RKO (cell line): Measurements from ENCODE around the gene GOLPH3L.
"Not testable (repeated sequence)": the region's sequence is repeated elsewhere in the genome, so short reads cannot be mapped to it uniquely, and the experiment has no call there.

Experiments used
- DNase-seq: peaks from one replicate; pipeline ENCODE4 v3.0.0-alpha.2; 2016; ENCODE audit warnings: low spot score

GOLPH3L gene

DNA sequence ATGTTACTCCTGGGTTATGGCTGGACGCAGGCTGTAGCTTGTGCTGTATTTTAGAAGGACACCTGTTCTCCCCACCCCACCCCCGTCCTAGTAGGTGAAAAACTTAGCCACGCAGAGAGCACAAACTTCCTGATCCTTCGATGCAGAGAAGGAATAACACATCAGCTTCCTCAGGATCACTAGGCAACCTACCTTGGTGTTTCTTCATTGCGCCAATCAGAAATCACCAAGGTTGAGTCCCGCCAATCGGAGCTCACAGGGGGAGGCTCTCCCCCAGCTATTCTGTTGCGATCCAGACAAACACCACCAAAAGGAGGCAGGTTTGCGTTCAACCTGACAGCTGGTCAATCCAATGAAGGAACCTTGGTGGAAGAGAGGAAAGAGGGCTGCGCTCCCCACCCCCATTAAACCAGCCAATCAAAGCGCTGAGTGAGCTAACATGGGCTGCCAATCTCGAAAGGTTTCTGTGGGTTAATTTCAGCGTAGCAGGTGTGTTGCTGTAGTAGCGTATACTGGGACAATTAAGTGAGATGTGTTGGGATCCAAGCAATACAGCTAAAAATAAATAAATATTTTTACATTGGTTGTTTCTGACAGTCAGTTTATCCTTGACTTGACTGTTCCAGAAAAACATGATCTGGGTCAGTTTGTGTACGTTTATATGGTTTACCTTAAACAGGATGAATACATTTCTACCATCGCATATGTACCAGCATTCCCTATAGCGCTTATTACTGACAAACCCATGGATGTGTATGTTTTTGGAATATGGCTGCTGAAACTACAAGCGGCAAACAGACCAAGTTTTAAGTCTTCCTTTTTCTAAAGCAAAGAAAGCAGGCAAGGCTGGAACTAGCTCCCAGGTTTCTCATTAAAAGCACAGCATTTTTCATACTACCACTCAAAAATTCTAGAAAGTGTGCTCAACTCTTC, at the start of gene GOLPH3L:
TSS of gene GOLPH3L (minus strand) at position 160 of the 933 bp plus-strand sequence. CDS start 2,316 bp downstream, outside the sequence.
- DNase-seq: peak; percentile 99

DNA sequence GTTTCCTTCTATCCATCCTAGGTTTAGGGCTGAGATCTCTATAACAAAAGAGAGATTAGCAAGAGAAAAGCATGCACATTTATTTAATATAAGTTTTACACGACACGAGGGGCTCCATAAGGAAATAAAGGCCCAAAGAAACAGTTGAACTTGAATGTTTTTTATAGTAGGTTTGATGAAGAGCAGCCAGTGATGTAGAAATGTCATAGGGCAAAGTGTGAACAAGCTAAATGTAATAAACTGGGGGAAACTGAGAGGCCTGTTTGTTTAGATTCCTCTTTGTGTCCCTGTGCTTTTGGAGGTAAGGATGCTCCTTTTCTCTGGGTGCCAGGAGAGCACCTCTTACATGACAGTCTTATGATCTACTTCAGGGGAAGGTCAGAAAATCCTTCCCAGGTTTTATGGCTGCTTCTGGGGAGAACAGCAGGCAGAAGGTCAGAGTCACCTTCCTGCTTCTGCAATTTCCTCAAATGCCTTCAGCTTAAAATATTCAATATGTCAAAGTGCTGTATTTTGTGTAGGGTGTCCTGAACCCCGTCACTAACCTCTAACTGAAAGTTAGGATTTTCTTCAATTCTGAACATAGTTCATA, 33.3 kb upstream of the GOLPH3L start:
- no peak for DNase-seq

DNA sequence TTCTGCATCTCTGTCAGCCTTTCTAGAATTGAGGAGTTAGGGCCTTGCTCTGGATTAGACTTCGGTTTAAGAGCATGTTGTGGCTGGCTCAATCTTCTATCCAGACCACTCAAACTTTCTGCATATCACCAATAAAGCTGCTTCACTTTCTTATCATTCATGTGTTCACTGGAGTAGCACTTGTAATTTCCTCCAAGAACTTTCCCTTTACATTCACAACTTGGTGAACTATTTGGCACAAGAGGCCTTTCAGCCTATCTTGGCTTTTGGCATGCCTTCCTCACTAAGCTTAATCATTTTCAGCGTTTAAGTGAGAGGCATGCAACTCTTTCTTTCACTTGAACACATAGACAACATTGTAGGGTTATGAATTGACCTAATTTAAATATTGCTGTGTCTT, 27.4 kb upstream of the GOLPH3L start:
- no peak for DNase-seq

DNA sequence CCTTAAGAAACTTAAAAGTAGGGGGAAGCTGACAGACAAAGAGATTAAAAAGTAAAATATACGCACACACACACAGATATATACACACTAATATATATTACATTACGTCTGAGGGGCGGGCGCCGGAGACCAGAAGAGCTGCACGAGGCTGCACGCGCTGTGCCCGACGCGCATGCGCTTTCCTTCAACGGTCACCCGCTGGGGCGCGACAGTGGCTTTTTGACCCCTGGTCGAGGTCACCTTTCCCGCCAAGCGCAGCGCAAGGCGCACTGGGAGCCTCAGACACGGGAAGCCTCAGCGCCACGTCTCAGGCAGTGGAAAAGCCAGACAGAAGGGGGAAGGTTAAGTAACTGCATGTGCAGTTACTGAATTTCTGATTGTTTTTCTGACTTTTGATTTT, 23.7 kb upstream of the GOLPH3L start, which contains the start of gene HORMAD1:
TSS of gene HORMAD1 (minus strand) at position 193 of the 400 bp plus-strand sequence. CDS start 1,390 bp downstream, outside the sequence.
- DNase-seq: no peak

DNA sequence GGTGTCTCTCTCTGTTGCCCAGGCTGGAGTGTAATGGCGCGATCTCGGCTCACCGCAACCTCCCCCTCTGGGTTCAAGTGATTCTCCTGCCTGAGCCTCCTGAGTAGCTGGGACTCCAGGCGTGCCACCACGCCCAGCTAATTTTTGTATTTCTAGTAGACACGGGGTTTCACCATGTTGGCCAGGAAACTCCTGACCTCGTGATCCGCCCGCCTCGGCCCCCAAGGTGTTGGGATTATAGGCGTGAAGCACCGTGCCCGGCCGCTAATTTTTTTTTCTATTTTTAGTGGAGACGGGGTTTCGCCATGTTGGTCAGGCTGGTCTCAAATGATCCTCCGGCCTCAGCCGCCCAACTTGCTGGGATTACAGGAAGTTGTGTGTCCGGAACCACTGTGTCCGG, 23.1 kb upstream of the GOLPH3L start:
- DNase-seq: no peak

DNA sequence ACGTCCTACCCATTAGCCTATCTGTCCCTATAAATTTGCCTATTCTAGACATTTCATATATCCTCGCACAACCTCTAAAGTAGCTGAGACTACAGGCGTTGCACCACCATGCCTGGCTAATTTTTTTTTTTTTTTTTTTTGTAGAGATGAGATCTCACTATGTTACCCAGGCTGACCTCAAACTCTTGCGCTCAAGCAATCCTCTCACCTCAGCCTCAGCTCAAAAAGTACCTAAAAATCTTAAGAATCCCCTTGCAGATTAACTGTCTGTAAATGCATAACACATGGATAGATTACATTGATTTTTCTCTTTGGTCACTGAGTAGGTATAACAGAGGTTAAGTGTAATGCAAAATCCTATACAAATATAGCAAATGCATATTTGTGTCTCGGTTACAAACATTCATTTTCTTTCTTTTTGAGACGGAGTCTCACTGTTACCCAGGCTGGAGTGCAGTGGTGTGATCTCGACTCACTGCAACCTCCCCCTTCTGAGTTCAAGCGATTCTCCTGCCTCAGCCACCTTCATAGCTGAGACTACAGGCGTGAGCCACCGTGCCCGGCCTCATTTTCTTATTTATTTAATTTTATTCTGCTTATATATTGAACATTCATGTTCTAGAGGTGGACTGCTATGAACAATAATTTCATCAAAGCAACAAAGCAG, 21.4 kb upstream of the GOLPH3L start:
- no peak for DNase-seq

DNA sequence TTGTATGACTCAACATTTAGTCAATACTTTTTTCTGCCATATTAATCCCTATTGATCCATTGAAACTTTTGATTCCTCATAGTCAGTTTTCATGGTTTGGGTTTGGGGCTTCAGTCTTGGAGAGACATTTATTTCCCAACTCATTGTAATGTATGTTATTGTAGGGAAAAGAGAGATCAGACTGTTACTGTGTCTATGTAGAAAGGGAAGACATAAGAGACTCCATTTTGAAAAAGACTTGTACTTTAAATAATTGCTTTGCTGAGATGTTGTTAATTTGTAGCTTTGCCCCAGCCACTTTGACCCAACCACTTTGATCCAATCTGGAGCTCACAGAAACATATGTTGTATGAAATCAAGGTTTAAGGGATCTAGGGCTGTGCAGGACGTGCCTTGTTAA, 12.1 kb upstream of the GOLPH3L start:
- not testable (repeated sequence) for DNase-seq

DNA sequence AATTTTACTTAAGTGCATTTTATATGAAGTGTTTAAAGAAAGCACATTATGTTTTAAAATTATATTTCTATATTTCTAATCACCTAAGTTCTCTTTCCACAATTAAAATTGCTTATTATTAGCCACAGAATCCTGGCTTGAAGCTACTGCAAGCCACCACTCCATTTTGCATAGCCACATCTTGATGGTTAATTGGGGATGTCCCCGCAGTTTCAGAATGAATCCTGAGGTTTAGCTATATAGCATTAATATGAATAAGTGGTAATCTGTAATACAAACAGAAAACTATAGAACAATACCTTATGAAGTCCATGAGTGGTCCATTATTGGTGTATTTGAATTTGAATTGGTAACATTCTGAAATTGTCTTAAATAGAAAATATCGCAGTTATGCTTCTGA, 11.6 kb upstream of the GOLPH3L start:
- DNase-seq: no peak

DNA sequence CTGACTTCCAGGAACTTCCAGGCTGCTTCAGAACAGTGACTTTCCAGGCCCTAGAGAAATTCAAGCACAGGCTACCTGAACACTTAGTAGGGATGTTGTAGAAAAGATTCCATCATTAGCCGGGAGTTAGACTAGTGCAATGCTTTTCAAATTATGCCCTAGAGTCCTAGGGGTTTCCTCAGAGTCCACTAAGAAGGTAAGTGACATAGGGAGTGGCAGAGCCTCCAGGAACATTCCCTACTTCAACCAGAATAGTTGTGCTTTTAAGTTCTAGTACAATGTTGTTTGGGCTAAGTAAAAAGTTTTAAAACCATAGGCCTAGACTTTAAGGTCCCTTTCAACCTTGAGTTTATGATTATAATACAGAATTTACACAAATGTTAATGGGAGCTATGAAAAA, 9.1 kb upstream of the GOLPH3L start:
- no peak for DNase-seq

DNA sequence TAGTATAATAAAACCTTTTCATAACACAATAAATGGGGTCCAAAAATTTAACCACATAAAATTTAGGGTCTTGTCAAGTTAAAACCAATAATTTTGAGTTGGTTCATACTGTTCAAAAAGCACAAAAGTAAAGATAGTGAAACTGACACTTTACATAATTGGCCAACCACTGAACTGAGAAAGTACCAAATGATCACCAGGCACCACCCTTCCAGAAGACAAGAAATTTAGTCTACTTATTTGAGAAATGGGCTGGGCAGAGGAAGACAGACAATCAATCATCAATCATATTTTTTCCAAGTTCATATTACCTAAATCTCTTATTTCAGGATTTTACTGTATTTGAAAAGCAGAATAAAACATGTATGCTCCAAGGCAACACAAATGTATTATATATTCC, 6.5 kb upstream of the GOLPH3L start:
- DNase-seq: no peak

DNA sequence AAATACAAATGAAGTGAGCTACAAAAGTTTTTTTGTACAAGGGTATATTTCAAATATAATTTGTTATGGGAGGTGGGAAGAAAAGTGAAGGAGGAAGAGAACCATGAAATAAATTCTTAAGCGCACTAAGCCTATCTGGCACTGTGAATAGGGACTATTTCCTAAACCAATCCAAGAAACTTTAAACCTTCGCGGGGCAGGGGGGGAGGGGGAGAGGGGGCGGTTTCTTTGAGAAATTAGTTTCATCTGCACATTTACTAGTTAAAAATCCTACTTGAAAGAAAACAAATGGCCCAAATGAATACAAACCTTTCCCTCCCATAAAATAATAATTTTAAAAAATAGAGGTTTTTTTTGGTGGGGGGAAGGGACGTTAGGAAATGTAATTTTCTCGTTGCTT, 364 bp downstream of the GOLPH3L start:
- DNase-seq: peak; percentile 59

DNA sequence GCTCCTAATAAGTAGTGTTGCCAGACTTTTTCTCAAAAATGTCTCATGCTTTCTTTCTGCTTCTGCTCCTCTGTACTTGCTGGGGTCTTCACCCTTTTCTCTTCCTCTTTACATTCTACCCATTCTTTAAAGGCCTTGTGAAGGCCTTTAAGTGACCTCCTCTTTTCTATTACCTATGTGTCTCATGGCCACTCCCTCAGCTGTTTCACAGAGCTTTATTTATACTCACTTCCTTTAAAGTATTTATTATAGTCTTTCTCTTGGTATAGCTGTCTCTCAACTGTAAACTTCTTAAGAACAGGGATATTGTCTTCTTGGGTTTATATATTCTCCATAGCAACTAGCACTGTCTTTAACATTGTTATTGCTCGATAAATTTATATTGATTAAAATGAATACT, 792 bp downstream of the GOLPH3L start:
- peak; percentile 46 for DNase-seq

DNA sequence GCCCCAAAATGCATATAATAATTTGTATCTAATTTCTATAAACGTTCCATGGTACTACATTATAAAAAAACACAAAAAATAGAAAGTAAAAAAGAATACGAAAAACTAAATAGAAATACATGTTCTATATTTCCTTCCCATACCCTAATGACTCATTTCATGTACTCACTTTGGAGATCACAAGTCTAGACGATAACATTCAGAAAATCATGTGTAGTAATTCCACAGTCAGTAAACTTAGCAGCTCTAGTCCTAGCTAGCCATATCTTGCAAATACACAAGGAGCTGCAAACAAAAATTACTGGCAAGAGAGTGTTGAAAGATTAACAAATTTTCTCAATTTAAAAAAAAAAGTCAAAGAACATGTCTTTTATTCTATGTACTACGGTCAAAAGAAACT, 1.4 kb downstream of the GOLPH3L start:
- peak; percentile 69 for DNase-seq

DNA sequence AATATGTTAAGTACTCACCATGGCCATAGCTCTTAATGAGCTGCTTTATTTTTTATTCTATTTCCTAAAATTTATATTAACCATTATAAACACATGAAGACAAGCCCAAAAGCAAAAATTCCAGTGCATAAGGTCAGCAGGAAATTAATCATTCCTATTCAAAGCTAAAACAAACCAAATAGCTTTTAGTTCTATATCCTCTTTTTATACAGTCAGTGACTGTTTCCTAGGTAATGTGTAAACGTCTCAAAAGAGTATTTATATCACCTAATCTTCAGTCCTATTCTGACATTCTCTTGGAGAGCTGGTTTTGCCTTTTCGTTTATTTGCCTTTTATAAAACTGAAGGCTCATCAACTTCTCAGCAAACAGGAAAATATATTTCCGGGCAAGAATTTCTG, 4.2 kb downstream of the GOLPH3L start:
- DNase-seq: no peak

DNA sequence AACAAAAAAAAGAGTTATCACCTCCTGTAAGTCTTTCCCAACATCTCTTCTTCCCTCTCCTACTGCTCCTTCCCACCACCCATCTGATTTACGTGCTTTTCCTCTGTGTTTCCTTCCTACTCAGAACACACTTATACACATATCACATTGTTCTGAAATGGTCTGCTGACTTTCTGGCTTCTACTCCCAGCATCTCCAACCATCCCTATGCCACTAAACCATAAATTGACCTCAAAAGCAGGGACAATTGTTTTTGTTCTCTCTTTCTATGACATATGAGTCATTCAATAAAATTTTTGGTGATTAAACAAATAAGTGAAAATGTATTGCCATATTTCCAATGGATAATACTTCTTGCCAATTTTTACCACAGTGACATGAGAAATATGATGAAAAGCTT, 8.2 kb downstream of the GOLPH3L start:
- DNase-seq: no peak

DNA sequence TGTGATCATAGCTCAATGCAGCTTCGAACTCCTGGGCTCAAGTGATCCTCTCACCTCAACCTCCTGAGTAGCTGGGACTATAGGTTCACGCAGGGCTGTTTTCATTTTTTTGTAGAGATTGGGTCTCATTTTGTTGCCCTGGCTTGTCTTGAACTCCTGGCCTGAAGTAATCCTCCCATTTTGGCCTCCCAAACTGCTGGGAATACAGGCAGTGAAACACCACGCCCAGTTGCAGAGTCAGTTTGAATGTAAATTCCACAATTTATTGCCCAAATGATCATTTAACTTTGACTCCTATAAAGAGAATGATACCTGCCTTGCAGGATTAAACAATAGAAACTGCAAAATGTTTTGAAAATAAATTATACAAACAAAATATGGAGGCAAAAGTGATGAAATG, 10.7 kb downstream of the GOLPH3L start:
- DNase-seq: no peak

DNA sequence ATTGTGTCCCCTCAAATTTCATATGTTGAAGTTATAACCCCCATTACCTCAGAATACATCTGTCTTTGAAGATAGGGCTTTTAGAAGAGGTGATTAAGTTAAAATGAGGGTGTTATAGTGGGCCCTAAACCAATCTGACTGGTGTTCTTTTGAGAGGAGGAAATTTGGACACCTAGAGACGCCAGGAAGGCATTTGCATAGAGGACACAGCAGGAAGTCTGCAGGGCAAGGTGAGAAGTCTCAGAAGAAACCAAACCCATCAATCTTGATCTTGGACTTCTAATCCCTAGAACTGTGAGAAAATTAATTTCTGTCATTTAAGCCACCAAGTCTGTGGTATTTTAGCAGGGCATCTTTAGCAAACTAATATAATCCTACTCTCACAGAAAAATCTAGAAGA, 13.0 kb downstream of the GOLPH3L start:
- DNase-seq: no peak

DNA sequence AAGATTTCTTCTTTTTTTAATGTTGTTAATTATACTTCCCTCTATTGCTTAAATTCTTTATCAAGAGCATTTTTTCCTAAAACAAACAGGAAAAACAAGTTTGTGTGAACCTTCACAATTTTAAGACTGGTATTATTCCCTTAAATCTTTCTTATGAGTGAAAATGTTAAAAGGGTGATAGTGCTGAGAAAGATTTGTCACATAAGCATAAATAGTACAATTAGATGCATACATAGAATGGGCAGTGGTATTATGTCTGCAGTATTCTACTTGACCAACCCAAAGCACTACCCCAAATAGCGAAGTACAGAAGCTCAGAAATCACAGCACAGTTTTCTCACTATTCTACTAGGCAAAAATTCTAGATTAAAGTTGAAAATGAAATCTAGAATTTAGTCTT, 18.0 kb downstream of the GOLPH3L start:
- DNase-seq: no peak

DNA sequence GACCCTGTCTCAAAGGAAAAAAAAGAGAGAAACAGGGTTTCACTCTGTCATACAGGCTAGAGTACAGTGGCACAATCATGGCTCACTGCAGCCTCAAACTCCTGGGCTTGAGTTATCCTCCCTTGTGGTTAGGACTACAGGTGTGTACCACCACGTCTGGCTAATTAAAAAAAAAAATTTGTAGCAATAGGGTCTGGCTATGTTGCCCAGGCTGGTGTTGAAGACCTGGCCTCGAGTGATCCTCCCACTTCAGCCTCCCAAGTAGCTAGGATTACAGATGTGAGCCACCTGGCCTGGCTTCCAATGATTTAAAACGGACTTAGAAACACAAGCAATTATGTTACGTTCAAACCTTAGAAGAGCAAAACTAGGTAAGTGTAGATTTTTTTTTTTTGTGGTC, 22.1 kb downstream of the GOLPH3L start:
- DNase-seq: no peak

DNA sequence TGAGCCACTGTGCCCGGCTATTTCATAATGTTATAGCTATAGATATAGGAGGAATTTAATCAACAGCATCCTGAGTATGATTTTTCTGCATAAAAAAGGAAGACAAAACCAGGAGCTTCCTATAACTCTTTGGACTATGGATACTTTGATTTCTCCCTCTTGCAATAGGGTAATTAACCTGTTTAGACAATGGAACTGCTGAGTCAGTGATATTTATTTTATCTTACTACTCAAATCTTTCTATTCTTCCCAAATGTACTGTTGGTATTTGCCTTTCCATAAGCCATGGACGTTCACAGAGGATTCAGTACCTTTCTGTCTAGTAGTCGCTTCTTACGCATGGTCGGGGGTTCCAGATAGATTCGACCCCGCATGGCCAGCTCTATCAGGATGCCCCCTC, 33.6 kb downstream of the GOLPH3L start:
- no peak for DNase-seq

DNA sequence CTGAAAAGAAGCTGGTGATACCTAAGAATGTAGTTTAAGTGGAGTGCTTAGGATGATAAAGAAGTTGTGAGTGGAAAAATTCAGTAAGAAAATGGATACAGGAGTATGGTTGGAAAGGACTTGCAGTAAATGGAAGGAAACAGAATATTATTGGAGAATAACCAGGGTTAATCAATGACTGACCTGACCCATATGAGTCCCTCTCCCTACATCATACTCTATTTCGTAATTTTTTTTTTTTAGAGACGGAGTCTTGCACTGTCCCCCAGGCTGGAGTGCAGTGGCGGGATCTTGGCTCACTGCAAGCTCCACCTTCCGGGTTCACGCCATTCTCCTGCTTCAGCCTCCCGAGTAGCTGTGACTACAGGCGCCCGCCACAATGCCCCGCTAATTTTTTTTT, 34.1 kb downstream of the GOLPH3L start:
- DNase-seq: no peak

DNA sequence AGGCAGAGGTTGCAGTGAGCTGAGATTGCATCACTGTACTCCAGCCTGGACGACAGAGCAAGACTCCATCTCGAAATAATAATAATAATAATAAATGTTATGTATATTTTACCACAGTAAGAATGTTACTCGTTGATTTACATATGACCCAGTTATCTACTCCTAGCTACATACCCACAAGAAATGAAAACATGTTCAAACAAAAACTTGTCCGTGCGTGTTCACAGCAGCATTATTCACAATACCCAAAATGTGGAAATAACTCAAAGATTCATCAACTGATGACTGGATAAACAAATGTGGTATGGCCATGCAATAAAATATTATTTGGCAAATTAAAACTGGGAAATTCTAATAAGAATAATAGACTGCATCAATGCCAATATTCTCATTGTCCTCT, 35.8 kb downstream of the GOLPH3L start:
- no peak for DNase-seq

DNA sequence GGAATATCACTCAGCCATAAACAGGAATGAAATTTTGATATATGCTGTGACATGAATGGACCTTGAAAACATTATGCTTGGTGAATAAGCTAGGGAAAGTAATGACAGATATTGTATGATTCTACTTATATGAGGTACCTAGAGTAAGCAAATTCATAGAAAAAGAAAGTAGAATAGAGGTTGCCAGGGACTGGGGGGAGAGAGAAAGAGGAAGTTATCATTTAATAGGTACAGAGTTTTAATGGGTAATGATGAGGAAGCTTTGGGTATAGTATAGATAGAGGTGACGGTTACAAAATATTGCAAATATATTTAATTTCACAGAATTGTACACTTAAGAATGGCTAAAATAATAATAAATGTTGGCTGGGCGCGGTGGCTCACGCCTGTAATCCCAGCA, 36.4 kb downstream of the GOLPH3L start:
- no peak for DNase-seq
